HUES6 (cell line): Measurements from ENCODE around the gene GNB1L.

Experiments
- H3K27ac ChIP-seq: 2 replicates; pipeline ENCODE4 v1.7.0; 2013; ENCODE audit warnings: low read depth, mild to moderate bottlenecking, low read length, inconsistent platforms
- H3K27me3 ChIP-seq: 2 replicates; pipeline ENCODE4 v1.6.1; 2013; ENCODE audit warnings: low read length; ENCODE audit not compliant: control insufficient read depth, insufficient read depth
- H3K36me3 ChIP-seq: 2 replicates; pipeline ENCODE4 v1.6.1; 2013; ENCODE audit warnings: low read length; ENCODE audit not compliant: control insufficient read depth, insufficient read depth
- H3K4me1 ChIP-seq: 2 replicates; pipeline ENCODE4 v1.6.1; 2013; ENCODE audit warnings: low read length; ENCODE audit not compliant: control insufficient read depth, insufficient read depth
- H3K4me3 ChIP-seq: 2 replicates; pipeline ENCODE4 v1.5.1; 2013; ENCODE audit warnings: low read depth, low read length
- H3K9ac ChIP-seq: one replicate; pipeline ENCODE4 v1.6.1; 2013; ENCODE audit warnings: mild to moderate bottlenecking, low read length
- H3K9me3 ChIP-seq: 2 replicates; pipeline ENCODE4 v1.6.1; 2013; ENCODE audit warnings: low read depth, low read length; ENCODE audit not compliant: control insufficient read depth, insufficient read depth

GNB1L gene

GRCh38 chr22:19853879-19854777 lies 546 bp downstream of the GNB1L start:
- Histone ChIP-seq H3K27ac (peak overlapping the region; percentile 88), H3K27me3 (no peaks in the 10 kb centered on the region), H3K9ac (peak overlapping the region; percentile 94), H3K4me1 (peaks cover 33% of the 10 kb centered on the region), H3K9me3 (no peaks in the 10 kb centered on the region), H3K36me3 (peaks cover 29% of the 10 kb centered on the region), H3K4me3 (peak overlapping the region; percentile 86)

GRCh38 chr22:19853058-19853878 lies 1.4 kb downstream of the GNB1L start:
- peak overlapping the region; percentile 94 for H3K9ac ChIP-seq
- H3K4me1 ChIP-seq: peaks cover 36% of the 10 kb centered on the region
- no peaks in the 10 kb centered on the region for H3K27me3 ChIP-seq
- H3K9me3 ChIP-seq: no peaks in the 10 kb centered on the region
- peak overlapping the region; percentile 88; the same call in 1 of the 2 replicates for H3K27ac ChIP-seq
- H3K4me3 ChIP-seq: peak overlapping the region; percentile 86
- H3K36me3 ChIP-seq: peaks cover 29% of the 10 kb centered on the region

GRCh38 chr22:19852177-19852781 lies 2.4 kb downstream of the GNB1L start:
- Histone ChIP-seq H3K36me3 (peaks cover 31% of the 10 kb centered on the region), H3K9me3 (peaks cover 3% of the 10 kb centered on the region), H3K4me3 (peak overlapping the region; percentile 86; the same call in 1 of the 2 replicates), H3K27me3 (no peaks in the 10 kb centered on the region), H3K27ac (no peak overlapping the region), H3K4me1 (peaks cover 36% of the 10 kb centered on the region), H3K9ac (no peak overlapping the region)

- Histone ChIP-seq H3K27me3 (no peaks in the 10 kb centered on the region), H3K9me3 (peaks cover 6% of the 10 kb centered on the region), H3K4me3 (no peak overlapping the region), H3K36me3 (peaks cover 37% of the 10 kb centered on the region), H3K4me1 (peaks cover 36% of the 10 kb centered on the region), H3K9ac (no peak overlapping the region), H3K27ac (no peak overlapping the region)
Measured at GRCh38 chr22:19851291-19852176, 3.1 kb downstream of the GNB1L start.

- H3K27ac ChIP-seq: no peak overlapping the region
- H3K9ac ChIP-seq: peak overlapping the region; percentile 25
- no peaks in the 10 kb centered on the region for H3K27me3 ChIP-seq
- peaks cover 37% of the 10 kb centered on the region for H3K36me3 ChIP-seq
- peaks cover 6% of the 10 kb centered on the region for H3K9me3 ChIP-seq
- no peak overlapping the region; the same call in 1 of the 2 replicates for H3K4me3 ChIP-seq
- H3K4me1 ChIP-seq: peaks cover 32% of the 10 kb centered on the region
Measured at GRCh38 chr22:19850763-19851109, 3.9 kb downstream of the GNB1L start.

GRCh38 chr22:19849835-19850762 lies 4.6 kb downstream of the GNB1L start:
- H3K36me3 ChIP-seq: peaks cover 37% of the 10 kb centered on the region
- H3K4me1 ChIP-seq: peaks cover 27% of the 10 kb centered on the region
- no peak overlapping the region; the same call in 1 of the 2 replicates for H3K4me3 ChIP-seq
- no peaks in the 10 kb centered on the region for H3K27me3 ChIP-seq
- H3K9ac ChIP-seq: peak overlapping the region; percentile 25
- no peak overlapping the region for H3K27ac ChIP-seq
- peaks cover 6% of the 10 kb centered on the region for H3K9me3 ChIP-seq

GRCh38 chr22:19848298-19849224 lies 6.1 kb downstream of the GNB1L start:
- no peaks in the 10 kb centered on the region for H3K27me3 ChIP-seq
- H3K27ac ChIP-seq: no peak overlapping the region
- peaks cover 6% of the 10 kb centered on the region for H3K9me3 ChIP-seq
- no peak overlapping the region for H3K4me3 ChIP-seq
- peaks cover 37% of the 10 kb centered on the region for H3K36me3 ChIP-seq
- H3K9ac ChIP-seq: no peak overlapping the region
- H3K4me1 ChIP-seq: peaks cover 28% of the 10 kb centered on the region

GRCh38 chr22:19847345-19847632 lies 7.4 kb downstream of the GNB1L start:
- Histone ChIP-seq H3K4me3 (no peak overlapping the region), H3K36me3 (peaks cover 31% of the 10 kb centered on the region), H3K9ac (no peak overlapping the region), H3K27me3 (no peaks in the 10 kb centered on the region), H3K27ac (no peak overlapping the region), H3K9me3 (peaks cover 6% of the 10 kb centered on the region), H3K4me1 (peaks cover 22% of the 10 kb centered on the region; the same call in 1 of the 2 replicates)
